Effector memory CD8-positive, alpha-beta T cell (primary cell): ENCODE measurements around the gene SCD5.

ENCODE experiments used
- ATAC-seq: fragments of 150-1000 bp; cut with Tn5 transposase; replicated peaks from 2 replicates; pipeline ENCODE4 v1.10.0; 2021; ENCODE audit warnings: mild to moderate bottlenecking, moderate library complexity
- DNase-seq, 3 experiments: peaks; one replicate each; pipeline ENCODE4 v3.0.0; 2021
- H3K27ac Mint-ChIP-seq, 2 donors: one replicate each; pipeline ENCODE4 v1.8.0; 2022; ENCODE audit warnings: mild to moderate bottlenecking in 2 of 2, mixed read lengths in 2 of 2, moderate library complexity in 2 of 2
- H3K27me3 Mint-ChIP-seq, 2 donors: one replicate each; pipeline ENCODE4 v1.8.0; 2022; ENCODE audit warnings: mixed read lengths in 2 of 2
- H3K36me3 Mint-ChIP-seq: one replicate; pipeline ENCODE4 v1.8.0; 2022; ENCODE audit warnings: mild to moderate bottlenecking, moderate library complexity, mixed read lengths; ENCODE audit not compliant: insufficient read depth
- H3K4me1 Mint-ChIP-seq, 2 donors: one replicate each; pipeline ENCODE4 v1.8.0; 2022; ENCODE audit warnings: low read depth in 2 of 2, mixed read lengths in 2 of 2
- H3K4me3 Mint-ChIP-seq, 2 donors: one replicate each; pipeline ENCODE4 v1.8.0; 2022; ENCODE audit warnings: mild to moderate bottlenecking in 2 of 2, mixed read lengths in 2 of 2, moderate library complexity in 2 of 2
- H3K9me3 Mint-ChIP-seq, 2 donors: one replicate each; pipeline ENCODE4 v1.8.0; 2022; ENCODE audit warnings: mixed read lengths in 2 of 2

The SCD5 gene

DNA sequence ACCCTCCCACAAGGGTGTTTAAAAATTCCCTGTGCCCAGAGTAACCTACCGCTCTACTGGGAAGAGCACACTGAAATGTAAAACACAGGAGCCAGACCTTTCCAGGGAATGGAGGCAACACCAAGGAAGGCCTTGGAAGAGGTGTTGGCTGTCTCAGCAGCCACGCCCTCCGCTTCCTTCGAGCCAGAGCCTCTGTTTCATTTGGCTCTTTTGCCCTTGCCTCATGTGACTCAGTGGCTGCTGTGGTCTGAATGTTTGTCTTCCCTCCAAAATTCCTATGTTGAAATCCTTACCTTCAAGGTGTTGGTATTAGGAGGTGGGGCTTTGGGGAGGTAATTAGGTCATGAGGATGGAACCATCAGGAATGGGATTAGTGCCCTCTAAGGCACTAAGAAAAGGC, 11.3 kb downstream of the SCD5 start:
- peak overlapping the region in 1 of 2 donors; percentile 23 for H3K27ac Mint-ChIP-seq
- no peak overlapping the region for H3K4me3 Mint-ChIP-seq
- DNase-seq, result no peak
- H3K36me3 Mint-ChIP-seq, result no peaks in the 10 kb centered on the region
- H3K4me1 Mint-ChIP-seq, result peaks cover 2 to 6% of the 10 kb centered on the region in 2 donors
- ATAC-seq, result no peak
- no peaks in the 10 kb centered on the region for H3K9me3 Mint-ChIP-seq
- no peaks in the 10 kb centered on the region for H3K27me3 Mint-ChIP-seq

DNA sequence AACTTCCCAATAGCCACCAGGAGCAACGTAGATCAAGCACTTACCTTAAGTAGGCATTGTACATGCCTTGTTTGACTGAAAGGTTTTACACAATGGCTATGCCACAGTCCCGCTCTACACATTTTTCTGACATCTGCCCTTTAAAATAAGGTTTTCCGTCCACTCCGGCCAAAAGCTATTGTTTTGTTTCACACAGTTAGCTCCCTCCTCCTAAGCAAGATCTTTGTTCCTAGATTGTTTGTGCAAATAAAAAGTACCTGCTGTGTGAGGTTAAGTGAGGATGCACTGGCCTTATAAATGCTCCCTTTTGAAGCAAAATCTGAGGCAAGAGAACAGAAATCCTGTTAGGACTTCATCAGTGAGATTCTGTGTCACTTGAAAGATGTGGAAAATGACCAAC, 11.8 kb downstream of the SCD5 start:
- no peaks in the 10 kb centered on the region for H3K36me3 Mint-ChIP-seq
- DNase-seq, result no peak
- peak overlapping the region in 1 of 2 donors; percentile 23 for H3K27ac Mint-ChIP-seq
- ATAC-seq, result no peak
- H3K27me3 Mint-ChIP-seq, result no peaks in the 10 kb centered on the region
- peaks cover 2 to 6% of the 10 kb centered on the region in 2 donors for H3K4me1 Mint-ChIP-seq
- no peaks in the 10 kb centered on the region for H3K9me3 Mint-ChIP-seq
- H3K4me3 Mint-ChIP-seq, result no peak overlapping the region

DNA sequence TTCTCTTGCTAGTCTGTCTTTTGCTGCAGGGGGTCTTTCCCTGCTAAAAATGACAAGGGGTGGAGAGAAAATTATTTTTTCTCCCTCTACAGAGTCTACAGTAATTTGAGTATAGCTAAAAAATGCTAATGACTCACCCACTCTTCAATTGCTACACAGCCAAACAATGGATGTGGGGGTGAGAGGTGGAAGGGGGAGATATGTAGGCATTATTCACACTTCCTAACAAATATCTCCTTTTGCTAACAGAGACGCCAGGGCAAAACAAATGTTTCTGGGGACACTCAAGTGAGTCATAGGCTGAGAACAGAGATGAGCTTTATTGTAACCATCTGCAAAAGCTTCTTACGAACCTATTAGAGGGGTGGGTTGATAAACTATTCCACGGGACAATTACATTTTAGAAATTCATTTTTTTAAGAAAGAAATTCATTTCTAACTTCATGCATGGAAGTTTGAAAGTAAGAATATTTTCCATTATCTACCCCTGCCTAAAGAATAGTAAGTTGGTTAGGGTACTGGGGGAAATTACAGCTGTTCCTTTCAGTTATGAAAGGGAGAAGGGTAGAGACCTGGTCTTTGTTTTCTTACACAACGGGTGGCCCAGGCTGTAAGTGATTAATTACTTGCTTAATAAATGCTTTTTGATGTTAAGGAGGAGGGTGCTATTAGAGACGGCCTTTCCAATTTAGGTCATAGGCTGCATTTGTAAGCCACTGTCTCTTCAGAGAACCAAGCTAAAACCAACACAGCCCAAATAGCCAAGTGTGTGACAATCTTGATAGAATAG, 12.8 kb downstream of the SCD5 start:
- no peak for DNase-seq
- peaks cover 0 to 6% of the 10 kb centered on the region in 2 donors for H3K4me1 Mint-ChIP-seq
- H3K27me3 Mint-ChIP-seq, result no peaks in the 10 kb centered on the region
- H3K4me3 Mint-ChIP-seq, result no peak overlapping the region
- H3K9me3 Mint-ChIP-seq, result no peaks in the 10 kb centered on the region
- ATAC-seq, result no peak
- no peak overlapping the region for H3K27ac Mint-ChIP-seq
- no peaks in the 10 kb centered on the region for H3K36me3 Mint-ChIP-seq

DNA sequence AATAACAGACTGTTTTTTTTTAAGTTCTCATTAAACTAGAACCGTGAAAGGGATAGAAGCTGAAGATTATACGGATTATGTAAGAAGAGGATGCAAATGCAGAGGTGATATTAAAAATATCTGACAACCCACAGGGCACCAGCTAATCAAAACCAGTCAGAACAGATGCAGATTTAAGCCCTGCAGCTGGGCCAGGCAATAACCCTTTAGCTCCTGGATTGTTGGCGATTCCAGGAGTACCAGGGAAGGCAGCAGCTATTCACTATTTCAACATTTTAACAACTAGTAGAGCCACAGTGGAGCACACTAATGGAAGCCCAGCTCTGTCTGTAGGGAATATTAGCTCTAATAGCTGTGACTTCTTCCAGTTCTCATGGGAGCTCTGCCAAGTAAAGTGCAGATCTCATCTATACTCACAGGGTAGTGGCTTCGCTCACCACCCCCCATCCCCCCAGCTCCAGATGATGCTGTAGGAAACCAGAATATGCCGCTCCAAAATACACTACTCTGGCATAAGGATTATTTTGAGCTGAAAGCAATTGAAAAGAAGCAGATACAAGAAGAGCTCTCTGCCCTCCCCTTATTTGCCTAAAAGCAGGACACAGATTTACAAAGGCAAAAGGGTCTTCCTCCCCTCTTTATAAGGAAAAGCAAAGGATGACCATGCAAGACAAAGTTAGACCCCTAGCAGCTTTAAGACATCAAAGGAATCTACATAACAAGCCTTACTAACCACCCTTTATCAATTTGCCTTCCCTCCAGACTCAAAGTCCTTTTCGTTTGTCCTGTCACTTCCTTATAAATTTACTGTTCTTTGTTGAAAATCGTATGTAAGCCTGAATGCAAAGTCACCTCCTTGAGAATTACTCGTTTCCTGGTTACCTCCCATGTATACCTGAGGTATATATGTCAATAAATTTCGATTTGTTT, 13.7 kb downstream of the SCD5 start:
- DNase-seq, result no peak
- Mint-ChIP-seq H3K4me3 (no peak overlapping the region), H3K9me3 (no peaks in the 10 kb centered on the region), H3K27ac (no peak overlapping the region), H3K4me1 (peaks cover 0 to 3% of the 10 kb centered on the region in 2 donors), H3K36me3 (no peaks in the 10 kb centered on the region), H3K27me3 (no peaks in the 10 kb centered on the region)
- ATAC-seq, result no peak

DNA sequence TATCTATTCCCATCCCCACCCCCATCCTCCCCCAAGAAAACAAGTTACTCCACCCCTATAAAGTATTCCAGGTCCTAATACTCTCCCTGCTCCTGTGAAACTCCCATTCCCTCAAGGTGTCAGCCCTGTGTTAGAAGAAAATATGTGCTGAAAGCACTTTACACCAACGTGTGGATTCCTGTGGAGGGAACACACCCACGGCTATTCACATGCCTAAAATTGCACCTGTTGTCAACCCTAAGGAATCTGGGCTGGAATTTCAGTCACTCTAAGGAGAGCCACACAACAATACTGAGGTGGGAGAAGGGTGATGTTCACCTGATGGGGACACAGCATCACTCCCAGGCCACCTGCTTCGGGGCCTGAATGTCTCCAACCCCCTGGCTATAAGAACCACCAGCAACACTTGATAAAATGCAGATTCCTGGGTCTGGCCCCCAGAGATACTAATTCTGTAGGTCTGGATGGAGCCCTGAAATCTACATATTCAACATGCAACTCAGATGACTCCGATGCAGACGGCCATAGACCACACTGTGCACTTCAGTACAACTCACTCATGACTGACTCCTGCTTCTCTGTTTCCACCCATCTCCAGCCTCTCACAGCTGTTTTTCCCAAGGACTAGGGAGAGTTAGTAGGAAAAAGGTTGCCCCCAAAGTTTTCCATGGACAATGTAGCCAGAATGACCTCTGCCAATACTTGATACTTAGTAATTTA, 15.8 kb downstream of the SCD5 start:
- Mint-ChIP-seq H3K4me1 (peaks cover 0 to 3% of the 10 kb centered on the region in 2 donors), H3K27me3 (no peaks in the 10 kb centered on the region), H3K27ac (no peak overlapping the region), H3K4me3 (no peak overlapping the region), H3K36me3 (no peaks in the 10 kb centered on the region), H3K9me3 (no peaks in the 10 kb centered on the region)
- ATAC-seq (no peak), DNase-seq (no peak)

- H3K27me3 Mint-ChIP-seq, result no peaks in the 10 kb centered on the region
- no peak overlapping the region for H3K4me3 Mint-ChIP-seq
- no peak for ATAC-seq
- peaks cover 0 to 3% of the 10 kb centered on the region in 2 donors for H3K4me1 Mint-ChIP-seq
- DNase-seq, result no peak
- H3K36me3 Mint-ChIP-seq, result no peaks in the 10 kb centered on the region
- no peaks in the 10 kb centered on the region for H3K9me3 Mint-ChIP-seq
- no peak overlapping the region for H3K27ac Mint-ChIP-seq
These were observed 17.8 kb downstream of the SCD5 start for GRCh38 chr4:82780752-82781231.

- H3K4me1 Mint-ChIP-seq, result no peaks in the 10 kb centered on the region
These were observed 18.3 kb downstream of the SCD5 start for GRCh38 chr4:82780170-82780751.

GRCh38 chr4:82779032-82779431, 19.6 kb downstream of the SCD5 start:
- no peak for DNase-seq
- H3K9me3 Mint-ChIP-seq, result no peaks in the 10 kb centered on the region

More at GRCh38 chr4:82780170-82780751, 18.3 kb downstream of the SCD5 start:
- H3K27ac Mint-ChIP-seq, result no peak overlapping the region
- H3K36me3 Mint-ChIP-seq, result no peaks in the 10 kb centered on the region
- H3K4me3 Mint-ChIP-seq, result no peak overlapping the region
- DNase-seq, result no peak
- H3K27me3 Mint-ChIP-seq, result no peaks in the 10 kb centered on the region
- no peaks in the 10 kb centered on the region for H3K9me3 Mint-ChIP-seq
- no peak for ATAC-seq

DNA sequence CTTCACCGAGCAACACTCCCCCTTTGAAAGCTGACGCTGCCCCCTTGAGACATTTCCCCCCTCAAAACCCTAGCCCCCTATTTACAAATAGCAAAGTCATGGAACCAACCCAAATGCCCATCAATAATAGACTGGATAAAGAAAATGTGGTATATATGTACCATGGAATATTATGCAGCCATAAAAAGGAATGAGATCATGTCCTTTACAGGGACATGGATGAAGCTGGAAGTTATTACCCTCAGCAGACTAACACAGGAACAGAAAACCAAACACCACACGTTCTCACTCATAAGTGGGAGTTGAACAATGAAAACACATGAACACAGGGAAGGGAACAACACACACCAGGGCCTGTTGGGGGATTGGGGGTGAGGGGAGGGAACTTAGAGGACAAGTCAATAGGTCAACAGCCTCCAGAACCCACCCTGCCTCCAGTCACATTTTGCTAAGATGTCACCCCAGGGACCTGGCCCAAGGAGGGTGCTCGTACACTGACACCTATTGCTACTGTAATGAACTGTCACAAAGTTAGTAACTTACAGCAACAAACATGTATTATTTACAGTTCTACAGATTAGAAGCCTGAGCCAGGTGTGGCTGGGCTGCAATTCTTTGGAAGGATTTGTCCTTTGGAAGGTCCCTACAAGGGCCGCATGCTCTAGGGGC, 20.6 kb downstream of the SCD5 start:
- ATAC-seq, result no peak
- H3K4me3 Mint-ChIP-seq, result no peak overlapping the region
- no peaks in the 10 kb centered on the region for H3K36me3 Mint-ChIP-seq
- no peaks in the 10 kb centered on the region for H3K27me3 Mint-ChIP-seq
- no peaks in the 10 kb centered on the region for H3K9me3 Mint-ChIP-seq
- no peak for DNase-seq
- H3K27ac Mint-ChIP-seq, result no peak overlapping the region
- no peaks in the 10 kb centered on the region for H3K4me1 Mint-ChIP-seq

More at GRCh38 chr4:82779032-82779431, 19.6 kb downstream of the SCD5 start:
- no peaks in the 10 kb centered on the region for H3K27me3 Mint-ChIP-seq
- H3K27ac Mint-ChIP-seq, result no peak overlapping the region
- no peaks in the 10 kb centered on the region for H3K4me1 Mint-ChIP-seq
- H3K36me3 Mint-ChIP-seq, result no peaks in the 10 kb centered on the region
- ATAC-seq, result no peak
- H3K4me3 Mint-ChIP-seq, result no peak overlapping the region

DNA sequence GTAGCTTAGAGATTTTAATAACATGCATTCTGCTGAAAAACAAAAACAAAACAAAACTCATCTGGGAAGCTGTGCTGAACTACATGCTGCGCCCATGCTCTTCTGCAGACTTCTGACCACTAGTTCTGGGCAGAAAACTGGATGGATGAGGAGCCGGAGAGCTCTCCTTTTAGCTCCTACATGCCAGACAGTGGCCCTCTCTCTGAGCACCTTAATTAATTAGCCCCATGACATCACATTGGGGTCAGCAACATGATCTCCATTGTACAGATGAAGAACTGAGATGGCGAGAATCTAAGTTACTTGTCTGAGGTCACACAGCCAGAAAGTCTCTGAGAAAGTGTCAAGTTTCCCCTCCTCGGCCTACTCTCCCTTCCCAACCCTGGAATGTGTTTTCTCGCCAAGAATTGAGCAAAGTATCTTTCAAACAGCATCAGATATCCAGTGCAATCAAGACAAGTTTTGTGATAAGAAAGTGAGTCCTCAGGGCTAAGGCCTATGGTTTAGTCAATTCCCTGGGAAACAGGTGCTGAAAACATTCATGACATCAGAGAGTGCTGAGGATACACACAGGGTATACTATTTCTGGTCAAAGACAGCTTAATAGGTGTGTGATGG, 21.6 kb downstream of the SCD5 start:
- no peak overlapping the region for H3K4me3 Mint-ChIP-seq
- ATAC-seq (no peak), DNase-seq (no peak)
- no peaks in the 10 kb centered on the region for H3K36me3 Mint-ChIP-seq
- H3K27ac Mint-ChIP-seq, result no peak overlapping the region
- H3K9me3 Mint-ChIP-seq, result no peaks in the 10 kb centered on the region
- H3K27me3 Mint-ChIP-seq, result no peaks in the 10 kb centered on the region
- no peaks in the 10 kb centered on the region for H3K4me1 Mint-ChIP-seq

DNA sequence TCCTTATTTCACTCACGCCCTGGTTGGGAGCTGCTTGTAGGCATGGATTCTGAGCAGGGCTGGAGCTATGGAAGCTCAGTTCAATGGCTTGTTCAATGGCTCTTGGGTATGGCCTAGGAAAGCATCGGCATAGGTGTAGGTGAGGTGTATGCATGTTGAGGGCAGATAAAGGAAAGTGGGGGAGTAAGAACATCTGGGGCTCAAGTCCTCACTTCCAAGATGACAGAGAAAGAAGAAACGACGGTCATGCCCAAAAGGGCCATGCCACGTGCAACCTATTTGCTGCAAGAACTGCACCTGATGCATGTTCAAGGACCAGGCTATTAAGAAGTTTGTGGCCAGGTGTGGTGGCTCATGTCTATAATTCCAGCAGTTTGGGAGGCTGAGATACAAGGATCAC, 23.4 kb downstream of the SCD5 start:
- no peaks in the 10 kb centered on the region for H3K27me3 Mint-ChIP-seq
- no peaks in the 10 kb centered on the region for H3K9me3 Mint-ChIP-seq
- no peak overlapping the region for H3K4me3 Mint-ChIP-seq
- peak overlapping the region in 1 of 2 donors; percentile 25 for H3K27ac Mint-ChIP-seq
- DNase-seq (no peak), ATAC-seq (no peak)
- H3K4me1 Mint-ChIP-seq, result no peaks in the 10 kb centered on the region
- no peaks in the 10 kb centered on the region for H3K36me3 Mint-ChIP-seq

DNA sequence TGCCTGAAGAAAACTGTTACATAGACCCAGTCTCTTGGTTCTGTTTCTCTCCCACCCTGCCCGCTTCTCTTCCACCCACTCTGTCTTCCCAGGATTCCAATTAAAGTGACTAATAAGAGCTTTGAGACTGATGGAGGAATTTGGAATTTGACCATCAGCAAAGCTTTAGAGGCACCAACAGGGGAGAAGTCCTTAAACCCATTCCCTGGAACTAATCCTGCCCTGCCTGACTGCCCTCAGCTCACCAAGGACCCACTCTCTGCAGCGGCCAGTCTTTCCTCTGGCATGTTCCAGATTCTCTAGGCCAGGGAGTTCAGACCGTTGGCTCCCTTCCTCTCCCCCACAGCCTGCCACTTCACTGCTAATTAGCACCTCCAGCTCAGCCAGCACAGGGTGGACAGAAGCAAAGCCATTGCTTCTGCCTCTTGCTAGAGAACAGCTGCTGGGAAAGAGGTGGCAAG, 23.9 kb downstream of the SCD5 start:
- DNase-seq (no peak), ATAC-seq (no peak)
- Mint-ChIP-seq H3K4me3 (no peak overlapping the region), H3K36me3 (no peaks in the 10 kb centered on the region), H3K27me3 (no peaks in the 10 kb centered on the region), H3K9me3 (no peaks in the 10 kb centered on the region), H3K27ac (peak overlapping the region in 1 of 2 donors; percentile 25), H3K4me1 (no peaks in the 10 kb centered on the region)
